Large intestine (tissue), 12 donors: ENCODE measurements around the gene CITED4. TPM values are rescaled to one million over a fixed set of nuclear protein-coding genes. Genes with fewer than 3 reads are reported as not detected.

Experiments
- DNase-seq, 2 donors: peaks; one replicate each; pipeline versions ENCODE4 v3.0.0 to v3.0.0-alpha.2; 2013
- H3K27ac ChIP-seq: one replicate; pipeline ENCODE4 v1.5.1; 2013; ENCODE audit warnings: low read length
- H3K27me3 ChIP-seq: 2 replicates; pipeline ENCODE4 v1.6.1; 2013; ENCODE audit warnings: low read length; ENCODE audit not compliant: control insufficient read depth, insufficient read depth
- H3K36me3 ChIP-seq: 2 replicates; pipeline ENCODE4 v1.6.1; 2013; ENCODE audit warnings: low read length; ENCODE audit not compliant: control insufficient read depth, insufficient read depth
- H3K4me1 ChIP-seq: one replicate; pipeline ENCODE4 v1.6.1; 2013; ENCODE audit warnings: low read length; ENCODE audit not compliant: control insufficient read depth, insufficient read depth
- H3K4me3 ChIP-seq: one replicate; pipeline ENCODE4 v1.5.1; 2013; ENCODE audit warnings: low read length
- H3K9me3 ChIP-seq: one replicate; pipeline ENCODE4 v1.6.1; 2013; ENCODE audit warnings: mild to moderate bottlenecking, low read depth, low read length, moderate library complexity; ENCODE audit not compliant: control insufficient read depth
- WGBS: methylation state at CpG from one replicate; pipeline ENCODE4 v1.1.5; 2013; ENCODE audit warnings: low lambda C conversion rate; ENCODE audit not compliant: insufficient coverage; 5-methylcytosine and 5-hydroxymethylcytosine counted together
- long read RNA-seq, 11 donors: transcript quantifications; one replicate each; lab custom pipeline, GENCODE V29; 2026
- polyA plus RNA-seq: library from polyadenylated mRNA; unstranded; fragments of 120-200 nt; gene quantifications from one replicate; pipeline ENCODE4 v1.2.1, GENCODE V29; 2013

CITED4 gene, protein sequence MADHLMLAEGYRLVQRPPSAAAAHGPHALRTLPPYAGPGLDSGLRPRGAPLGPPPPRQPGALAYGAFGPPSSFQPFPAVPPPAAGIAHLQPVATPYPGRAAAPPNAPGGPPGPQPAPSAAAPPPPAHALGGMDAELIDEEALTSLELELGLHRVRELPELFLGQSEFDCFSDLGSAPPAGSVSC
- 4.3 TPM for polyA plus RNA-seq
- long read RNA-seq, donor 1, transcript CITED4-201 (1 exons, 1,316 nt) = major isoform, 6 of 6 reads
- long read RNA-seq, donor 1, partial matches to known transcripts = 0 of 6 reads
- long read RNA-seq, donor 1, other reads (novel, unspliced or antisense) = 0 of 6 reads
- long read RNA-seq, donor 2, transcript CITED4-201 (1 exons, 1,316 nt) = major isoform, 11 of 11 reads
- long read RNA-seq, donor 2, partial matches to known transcripts = 0 of 11 reads
- long read RNA-seq, donor 2, other reads (novel, unspliced or antisense) = 0 of 11 reads
- long read RNA-seq, donor 3 = 0 reads
- long read RNA-seq, donor 4, partial matches to known transcripts = 0 of 3 reads
- long read RNA-seq, donor 4, other reads (novel, unspliced or antisense) = 0 of 3 reads
- long read RNA-seq, donor 5, transcript CITED4-201 (1 exons, 1,316 nt) = major isoform, 8 of 8 reads
- long read RNA-seq, donor 5, partial matches to known transcripts = 0 of 8 reads
- long read RNA-seq, donor 5, other reads (novel, unspliced or antisense) = 0 of 8 reads
- long read RNA-seq, donor 6, transcript CITED4-201 (1 exons, 1,316 nt) = major isoform, 8 of 8 reads
- long read RNA-seq, donor 6, partial matches to known transcripts = 0 of 8 reads
- long read RNA-seq, donor 6, other reads (novel, unspliced or antisense) = 0 of 8 reads
- long read RNA-seq, donor 7, transcript CITED4-201 (1 exons, 1,316 nt) = major isoform, 9 of 9 reads
- long read RNA-seq, donor 7, partial matches to known transcripts = 0 of 9 reads
- long read RNA-seq, donor 7, other reads (novel, unspliced or antisense) = 0 of 9 reads
- long read RNA-seq, donor 8, transcript CITED4-201 (1 exons, 1,316 nt) = major isoform, 11 of 11 reads
- long read RNA-seq, donor 8, partial matches to known transcripts = 0 of 11 reads
- long read RNA-seq, donor 8, other reads (novel, unspliced or antisense) = 0 of 11 reads
- long read RNA-seq, donor 9, transcript CITED4-201 (1 exons, 1,316 nt) = major isoform, 7 of 7 reads
- long read RNA-seq, donor 9, partial matches to known transcripts = 0 of 7 reads
- long read RNA-seq, donor 9, other reads (novel, unspliced or antisense) = 0 of 7 reads
- long read RNA-seq, donor 10, transcript CITED4-201 (1 exons, 1,316 nt) = major isoform, 5 of 5 reads
- long read RNA-seq, donor 10, partial matches to known transcripts = 0 of 5 reads
- long read RNA-seq, donor 10, other reads (novel, unspliced or antisense) = 0 of 5 reads
- long read RNA-seq, donor 11, transcript CITED4-201 (1 exons, 1,316 nt) = major isoform, 11 of 11 reads
- long read RNA-seq, donor 11, partial matches to known transcripts = 0 of 11 reads
- long read RNA-seq, donor 11, other reads (novel, unspliced or antisense) = 0 of 11 reads

DNA sequence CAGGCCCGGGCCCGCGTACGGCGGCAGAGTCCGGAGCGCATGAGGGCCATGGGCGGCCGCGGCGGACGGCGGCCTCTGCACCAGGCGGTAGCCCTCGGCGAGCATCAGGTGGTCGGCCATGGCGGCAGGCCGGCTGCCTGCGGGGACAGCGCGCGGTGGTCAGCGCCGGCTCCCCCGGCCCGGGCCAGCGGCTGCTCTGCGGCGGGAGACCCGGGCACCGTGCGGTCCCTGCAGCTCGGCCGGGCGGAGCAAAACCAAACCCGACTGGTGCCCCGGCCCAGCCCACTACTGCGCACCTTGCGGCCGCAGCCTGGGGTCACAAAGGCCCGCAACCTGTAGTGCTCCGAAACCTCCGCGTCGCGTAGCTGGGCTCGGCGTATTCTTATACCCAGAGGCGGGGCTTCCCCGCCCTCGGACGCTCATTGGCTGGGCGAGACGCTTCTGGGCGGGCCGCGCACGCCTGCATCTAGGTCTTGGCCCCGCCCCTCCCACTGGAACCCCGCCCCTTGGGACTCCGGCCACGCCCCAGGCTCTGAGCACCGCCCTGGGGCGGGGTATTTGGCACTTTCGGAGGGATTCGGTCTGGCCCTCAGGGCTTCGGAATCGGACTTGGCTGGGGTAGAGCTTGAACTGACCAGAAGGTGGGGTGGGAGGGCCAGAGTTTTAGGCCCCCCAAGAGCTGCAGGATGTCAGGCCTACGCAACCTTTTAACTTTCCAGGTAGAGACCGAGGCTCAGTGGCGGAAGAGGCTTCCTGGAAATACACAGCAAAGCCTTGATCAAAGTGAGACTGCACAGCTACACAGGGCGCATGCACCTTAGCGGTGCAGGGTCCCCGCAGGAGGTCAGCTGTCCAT, at the start of gene CITED4:
Gene CITED4 (minus strand): TSS at position 356 of the 856 bp plus-strand sequence. CDS start 236 bp downstream, at position 120.
- Histone ChIP-seq H3K27ac (no peak within 1 kb of the TSS), H3K27me3 (peaks cover 13% of the 10 kb centered on the region), H3K36me3 (no peaks in the 10 kb centered on the region), H3K4me1 (peaks cover 22% of the 10 kb centered on the region), H3K4me3 (peak within 1 kb of the TSS; percentile 44), H3K9me3 (no peaks in the 10 kb centered on the region)
- WGBS = no CpG with 5 or more reads among the region's 75 CpGs
- peak; percentile 91 for DNase-seq

DNA sequence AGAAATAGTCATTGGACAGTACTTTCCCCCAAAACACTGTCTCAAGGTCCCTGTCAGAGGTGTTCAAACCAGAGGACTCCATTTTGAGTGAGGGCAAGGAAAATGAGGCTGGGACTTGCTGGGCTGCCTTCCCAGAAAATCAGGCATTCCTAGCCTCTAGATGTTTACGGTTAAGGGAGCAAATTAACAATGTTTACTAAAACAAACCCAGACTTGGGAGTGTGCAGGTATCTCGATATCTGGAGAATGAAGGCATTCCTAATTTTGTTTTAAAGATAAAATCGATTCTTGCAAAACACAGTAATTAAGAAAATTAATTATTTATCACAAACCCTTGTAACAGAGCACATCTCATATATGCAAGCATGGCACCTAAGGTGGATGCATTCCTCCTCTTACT, 48.9 kb upstream of the CITED4 start:
- Histone ChIP-seq H3K27ac (no peak overlapping the region), H3K4me3 (no peak overlapping the region), H3K9me3 (no peaks in the 10 kb centered on the region), H3K4me1 (no peaks in the 10 kb centered on the region), H3K27me3 (no peaks in the 10 kb centered on the region), H3K36me3 (no peaks in the 10 kb centered on the region)
- WGBS = 60% methylated on average over 1 of the region's 3 CpGs
- no peak for DNase-seq

DNA sequence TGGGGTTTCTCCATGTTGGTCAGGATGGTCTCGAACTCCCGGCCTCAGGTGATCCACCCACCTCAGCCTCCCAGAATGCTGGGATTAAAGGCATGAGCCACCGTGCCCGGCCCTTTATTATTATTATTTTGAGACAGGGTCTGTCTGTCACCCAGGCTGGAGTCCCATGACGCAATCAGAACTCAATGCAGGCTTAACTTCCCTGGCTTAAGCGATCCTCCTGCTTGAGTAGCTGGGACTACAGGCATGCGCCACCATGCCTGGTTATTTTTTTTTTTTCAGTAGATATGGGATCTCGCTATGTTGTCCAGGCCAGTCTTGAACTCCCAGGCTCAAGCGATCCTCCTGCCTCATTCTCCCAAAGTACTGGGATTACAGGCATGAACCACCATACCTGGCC, 47.1 kb upstream of the CITED4 start:
- no peak overlapping the region for H3K27ac ChIP-seq
- WGBS = no CpG with 5 or more reads among the region's 9 CpGs
- DNase-seq = no peak

DNA sequence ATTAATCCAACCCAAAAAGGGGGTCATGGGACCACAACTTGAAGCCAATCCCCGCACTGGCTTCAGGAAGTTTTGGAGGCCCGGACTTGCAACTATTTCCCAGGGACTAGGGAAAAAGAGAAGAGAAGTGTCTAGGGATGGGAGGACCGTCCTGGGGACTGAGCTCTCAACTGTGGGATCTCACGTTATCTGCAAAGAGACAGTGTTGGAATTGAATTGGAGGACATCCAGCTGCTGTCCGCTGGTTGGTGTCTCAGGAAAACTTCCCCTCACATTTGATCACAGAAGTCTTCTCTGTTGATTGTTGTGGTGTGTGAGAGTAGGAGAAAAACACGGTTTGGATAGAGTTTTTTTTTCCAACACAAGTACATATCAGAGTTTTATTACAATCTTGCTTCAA, 46.2 kb upstream of the CITED4 start:
- Histone ChIP-seq H3K9me3 (no peaks in the 10 kb centered on the region), H3K27ac (no peak overlapping the region), H3K36me3 (no peaks in the 10 kb centered on the region), H3K4me1 (no peaks in the 10 kb centered on the region), H3K27me3 (no peaks in the 10 kb centered on the region), H3K4me3 (no peak overlapping the region)
- WGBS = 100% methylated on average over 1 of the region's 6 CpGs
- DNase-seq = no peak

More for the DNA sequence above, 47.1 kb upstream of the CITED4 start:
- no peaks in the 10 kb centered on the region for H3K36me3 ChIP-seq
- no peaks in the 10 kb centered on the region for H3K9me3 ChIP-seq
- no peaks in the 10 kb centered on the region for H3K4me1 ChIP-seq
- no peak overlapping the region for H3K4me3 ChIP-seq
- no peaks in the 10 kb centered on the region for H3K27me3 ChIP-seq

DNA sequence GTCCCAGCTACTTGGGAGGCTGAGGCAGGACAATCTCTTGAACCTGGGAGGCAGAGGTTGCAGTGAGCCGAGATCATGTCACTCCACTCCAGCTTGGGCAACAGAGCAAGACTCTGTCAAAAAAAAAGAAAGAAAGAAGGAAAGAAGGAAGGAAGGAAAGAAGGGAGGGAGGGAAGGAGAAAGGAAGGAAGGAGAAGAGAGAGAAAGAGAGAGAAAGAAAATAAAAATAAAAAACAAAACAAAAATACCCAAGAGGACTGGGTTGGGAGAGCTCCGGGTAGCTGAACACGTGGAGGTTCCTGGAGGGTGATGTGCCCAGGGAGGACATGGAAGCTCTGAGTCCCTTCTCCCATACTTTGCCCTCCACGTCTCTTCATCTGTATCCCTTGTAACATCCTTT, 45.7 kb upstream of the CITED4 start:
- DNase-seq = no peak
- Histone ChIP-seq H3K9me3 (no peaks in the 10 kb centered on the region), H3K36me3 (no peaks in the 10 kb centered on the region), H3K27me3 (no peaks in the 10 kb centered on the region), H3K4me3 (no peak overlapping the region), H3K4me1 (no peaks in the 10 kb centered on the region), H3K27ac (no peak overlapping the region)
- WGBS = 80% methylated on average over 1 of the region's 4 CpGs

DNA sequence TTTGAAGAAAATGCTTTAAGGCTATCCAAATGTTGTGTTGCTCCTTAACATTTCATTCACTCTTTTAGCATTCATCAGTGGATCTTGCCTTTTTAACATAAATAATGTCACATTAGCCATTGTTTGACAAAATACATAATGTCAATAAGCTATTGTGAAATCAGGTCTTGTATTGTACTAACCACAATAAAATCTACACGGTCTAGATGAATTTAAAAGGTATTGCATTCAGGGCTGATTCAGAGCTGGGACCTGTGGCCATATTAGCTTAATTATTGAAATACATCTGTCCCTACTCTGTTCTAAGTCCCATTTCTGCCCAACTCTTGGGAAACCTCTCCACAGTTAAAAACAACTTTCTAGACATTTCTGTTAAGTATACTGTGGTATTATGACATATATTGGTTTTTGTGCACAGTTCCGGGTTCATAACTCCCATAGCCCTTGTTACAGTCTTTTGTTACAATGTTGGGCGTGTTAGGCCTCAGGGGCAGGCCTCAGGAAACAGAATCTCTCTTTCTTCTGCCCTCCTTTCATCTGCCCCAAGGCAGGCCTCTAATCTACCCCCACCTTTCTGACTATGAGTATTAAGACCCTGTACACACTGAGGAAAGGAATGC, 44.7 kb upstream of the CITED4 start:
- no CpG with 5 or more reads among the region's 3 CpGs for WGBS
- Histone ChIP-seq H3K4me3 (no peak overlapping the region), H3K4me1 (no peaks in the 10 kb centered on the region), H3K27me3 (no peaks in the 10 kb centered on the region), H3K27ac (no peak overlapping the region), H3K36me3 (no peaks in the 10 kb centered on the region), H3K9me3 (no peaks in the 10 kb centered on the region)
- no peak for DNase-seq

DNA sequence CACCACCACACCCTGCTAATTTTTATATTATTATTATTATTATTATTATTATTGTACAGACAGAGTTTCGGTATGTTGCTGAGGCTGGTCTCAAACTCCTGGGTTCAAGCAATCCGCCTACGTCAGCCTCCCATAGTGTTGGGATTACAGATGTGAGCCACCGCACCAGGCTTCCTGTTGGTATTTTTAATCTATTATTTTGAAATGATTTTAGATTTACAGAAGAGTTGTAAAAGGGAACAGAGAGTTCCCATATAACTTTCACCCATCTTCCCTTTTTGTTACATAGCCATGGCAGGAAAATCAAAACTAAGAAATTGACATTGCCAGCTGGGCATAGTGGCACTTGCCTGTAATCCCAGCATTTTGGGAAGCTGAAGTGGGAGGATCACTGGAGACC, 42.9 kb upstream of the CITED4 start:
- Histone ChIP-seq H3K4me1 (no peaks in the 10 kb centered on the region), H3K9me3 (no peaks in the 10 kb centered on the region), H3K27me3 (no peaks in the 10 kb centered on the region), H3K4me3 (no peak overlapping the region), H3K27ac (no peak overlapping the region), H3K36me3 (no peaks in the 10 kb centered on the region)
- no peak for DNase-seq
- WGBS = no CpG with 5 or more reads among the region's 4 CpGs

DNA sequence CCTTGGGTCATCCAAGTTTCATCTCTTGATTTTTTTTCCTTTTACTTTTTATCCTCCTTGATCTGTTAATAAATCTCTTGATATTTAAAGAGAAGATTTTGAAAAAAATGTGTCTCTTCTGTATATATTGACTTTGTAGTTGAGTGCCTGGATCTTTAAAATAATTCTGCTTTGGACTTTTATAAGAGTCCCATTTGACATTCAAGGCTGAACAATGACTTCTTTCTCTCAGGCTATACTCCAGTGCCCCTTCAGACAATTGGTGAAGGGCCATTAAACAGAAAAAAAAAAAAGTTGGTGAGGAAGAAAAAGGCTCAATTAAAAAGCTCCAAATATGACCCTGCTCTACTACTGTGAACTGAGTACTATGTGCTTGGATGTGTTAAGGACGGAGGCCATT, 40.9 kb upstream of the CITED4 start:
- no peaks in the 10 kb centered on the region for H3K9me3 ChIP-seq
- H3K36me3 ChIP-seq = no peaks in the 10 kb centered on the region
- WGBS = no CpG with 5 or more reads among the region's 1 CpG
- no peak overlapping the region for H3K27ac ChIP-seq
- no peak overlapping the region for H3K4me3 ChIP-seq
- H3K27me3 ChIP-seq = no peaks in the 10 kb centered on the region
- H3K4me1 ChIP-seq = no peaks in the 10 kb centered on the region
- no peak for DNase-seq
